Choroid plexus epithelial cell (primary cell): ENCODE data around the gene IDH1.

Experiments
- DNase-seq: peaks from one replicate; pipeline ENCODE4 v3.0.0-alpha.2; 2010; ENCODE audit warnings: low read depth
- H3K4me3 ChIP-seq: 2 replicates; pipeline ENCODE4 v1.5.1; 2011; ENCODE audit warnings: low read depth, mild to moderate bottlenecking, control low read depth, low read length, moderate library complexity
- CTCF ChIP-seq: conservative IDR thresholded peaks from 2 replicates; pipeline ENCODE4 v1.5.1; 2011; ENCODE audit warnings: low read depth, mild to moderate bottlenecking, control low read depth, inconsistent platforms, low read length, moderate library complexity

The IDH1 gene

GRCh38 chr2:208250388-208250787, 4.5 kb downstream of the IDH1 start:
- DNase-seq: peak; percentile 28
- no peak overlapping the region for H3K4me3 ChIP-seq
- no peak for TF ChIP-seq CTCF

- no peak for TF ChIP-seq CTCF
- DNase-seq: peak; percentile 53
Observed at GRCh38 chr2:208249296-208249695, 5.6 kb downstream of the IDH1 start.

GRCh38 chr2:208248601-208249000, 6.3 kb downstream of the IDH1 start:
- DNase-seq: no peak
- TF ChIP-seq CTCF: no peak

More at GRCh38 chr2:208249296-208249695, 5.6 kb downstream of the IDH1 start:
- no peak overlapping the region for H3K4me3 ChIP-seq

GRCh38 chr2:208245746-208246145, 9.1 kb downstream of the IDH1 start:
- no peak for DNase-seq
- H3K4me3 ChIP-seq: no peak overlapping the region
- TF ChIP-seq CTCF: no peak

More at GRCh38 chr2:208248601-208249000, 6.3 kb downstream of the IDH1 start:
- no peak overlapping the region for H3K4me3 ChIP-seq

- DNase-seq: no peak
- no peak for TF ChIP-seq CTCF
- H3K4me3 ChIP-seq: no peak overlapping the region
Observed at GRCh38 chr2:208244422-208244821, 10.4 kb downstream of the IDH1 start.

- TF ChIP-seq CTCF: no peak
- DNase-seq: no peak
- no peak overlapping the region for H3K4me3 ChIP-seq
Observed at GRCh38 chr2:208240619-208241209, 14.2 kb downstream of the IDH1 start.

- TF ChIP-seq CTCF: no peak
- no peak for DNase-seq
Observed at GRCh38 chr2:208239770-208240493, 14.9 kb downstream of the IDH1 start.

More at GRCh38 chr2:208239770-208240493, 14.9 kb downstream of the IDH1 start:
- no peak overlapping the region for H3K4me3 ChIP-seq
